A673 (cell line): ENCODE data around the gene CASKIN2. TPM values are rescaled to one million over a fixed set of nuclear protein-coding genes. Genes with fewer than 3 reads are reported as not detected.

ENCODE experiments used
- BruUV-seq: library from RNA; stranded (reverse); fragments of 400-500 nt; replicated peaks from 2 replicates; lab custom pipeline; 2021; lab: Mats Ljungman, UMichigan
- CTCF ChIA-PET: fragments of 300-600 bp; sonication (Branson Sonifier 250); formaldehyde crosslinking; loops from one replicate; lab custom pipeline; 2022; ENCODE audit warnings: antibody characterized with exemption; lab: Charles Lee
- POLR2A ChIA-PET: fragments of 300-600 bp; sonication (Branson Sonifier 250); formaldehyde crosslinking; loops from one replicate; lab custom pipeline; 2022; ENCODE audit warnings: antibody characterized with exemption; ENCODE audit not compliant: low non-redundant PET; lab: Charles Lee
- DNase-seq: peaks from one replicate; pipeline ENCODE4 v3.0.0-alpha.2; 2015; ENCODE audit warnings: low spot score
- H3K27ac ChIP-seq: fragments of 200-600 bp; sonication (generic); 2 replicates; pipeline ENCODE4 v1.5.1; 2016; ENCODE audit warnings: mixed run types, low read depth, mild to moderate bottlenecking, mixed read lengths, antibody characterized with exemption, low read length; ENCODE audit not compliant: poor library complexity, severe bottlenecking
- H3K27me3 ChIP-seq: fragments of 200-600 bp; sonication (generic); replicated peaks from 2 replicates; pipeline ENCODE4 v1.6.1; 2017; ENCODE audit warnings: mixed run types, low read depth, mild to moderate bottlenecking, mixed read lengths, antibody characterized with exemption, low read length; ENCODE audit not compliant: insufficient read depth, poor library complexity
- H3K36me3 ChIP-seq: fragments of 200-600 bp; sonication (generic); 2 replicates; pipeline ENCODE4 v1.6.1; 2016; ENCODE audit warnings: mixed run types, mild to moderate bottlenecking, mixed read lengths, antibody characterized with exemption, low read length; ENCODE audit not compliant: insufficient read depth, poor library complexity, severe bottlenecking
- H3K4me1 ChIP-seq: fragments of 200-600 bp; sonication (generic); 2 replicates; pipeline ENCODE4 v1.6.1; 2017; ENCODE audit warnings: mixed run types, mild to moderate bottlenecking, mixed read lengths, antibody characterized with exemption, low read length; ENCODE audit not compliant: insufficient read depth, poor library complexity, severe bottlenecking
- H3K4me3 ChIP-seq: fragments of 200-600 bp; sonication (generic); 2 replicates; pipeline ENCODE4 v1.5.1; 2016; ENCODE audit warnings: low read depth, mixed run types, mild to moderate bottlenecking, mixed read lengths, low read length; ENCODE audit not compliant: poor library complexity, severe bottlenecking
- H3K9me3 ChIP-seq: fragments of 200-600 bp; sonication (generic); 2 replicates; pipeline ENCODE4 v1.6.1; 2016; ENCODE audit warnings: mixed run types, low read depth, mild to moderate bottlenecking, mixed read lengths, antibody characterized with exemption, low read length; ENCODE audit not compliant: poor library complexity, severe bottlenecking
- CTCF ChIP-seq: fragments of 300-800, 200-600 bp; sonication (generic); conservative IDR thresholded peaks from 2 replicates; pipeline ENCODE4 v1.5.1; 2017; ENCODE audit warnings: low read depth, mild to moderate bottlenecking, antibody characterized with exemption, low read length, moderate library complexity, mixed read lengths
- EZH2 ChIP-seq: fragments of 200-600 bp; sonication (generic); IDR thresholded peaks from 2 replicates; pipeline ENCODE4 v1.6.1; 2017; ENCODE audit warnings: borderline replicate concordance, low read depth, mild to moderate bottlenecking, mixed read lengths, antibody characterized with exemption, low read length; ENCODE audit not compliant: poor library complexity, severe bottlenecking
- intact Hi-C: fragments of 100-400 bp; cut with micrococcal nuclease; formaldehyde crosslinking; loops from one replicate; pipeline ENCODE4 v1.10.0; 2022; ENCODE audit not compliant: unreplicated experiment
- total RNA-seq: library from RNA; stranded (reverse); gene quantifications from 2 replicates; pipeline ENCODE4 v1.2.3, GENCODE V29; 2021

The CASKIN2 gene
- total RNA-seq, 1 experiment from 2014 or later = 32.6 TPM

GRCh38 chr17:75498039-75498725 is 17.2 kb downstream of the CASKIN2 start:
- CTCF ChIA-PET = no interaction called here
- peaks cover 37% of the 10 kb centered on the region for H3K36me3 ChIP-seq
- H3K9me3 ChIP-seq = no peaks in the 10 kb centered on the region
- no peaks in the 10 kb centered on the region for H3K4me1 ChIP-seq
- H3K27me3 ChIP-seq = no peaks in the 10 kb centered on the region
- no peak overlapping the region for H3K27ac ChIP-seq
- POLR2A ChIA-PET = no interaction called here
- no peak overlapping the region for H3K4me3 ChIP-seq
- no TSS peak for BruUV-seq
- TF ChIP-seq CTCF (no peak), EZH2 (no peak)
- intact Hi-C loops = no loop called here
- DNase-seq = no peak

GRCh38 chr17:75496005-75496404 is 19.3 kb downstream of the CASKIN2 start:
- no TSS peak for BruUV-seq
- POLR2A ChIA-PET = no interaction called here
- no peaks in the 10 kb centered on the region for H3K4me1 ChIP-seq
- intact Hi-C loops = no loop called here
- CTCF ChIA-PET = no interaction called here
- no peak overlapping the region for H3K4me3 ChIP-seq
- H3K9me3 ChIP-seq = no peaks in the 10 kb centered on the region
- no peak overlapping the region for H3K27ac ChIP-seq
- DNase-seq = no peak
- no peak for TF ChIP-seq EZH2
- TF ChIP-seq CTCF = no peak
- H3K36me3 ChIP-seq = peaks cover 45% of the 10 kb centered on the region
- H3K27me3 ChIP-seq = no peaks in the 10 kb centered on the region

- Histone ChIP-seq H3K4me3 (no peak overlapping the region), H3K36me3 (peaks cover 37% of the 10 kb centered on the region), H3K9me3 (no peaks in the 10 kb centered on the region), H3K27me3 (no peaks in the 10 kb centered on the region), H3K4me1 (no peaks in the 10 kb centered on the region), H3K27ac (no peak overlapping the region)
- POLR2A ChIA-PET = no interaction called here
- CTCF ChIA-PET = no interaction called here
- TF ChIP-seq EZH2 (no peak), CTCF (no peak)
- intact Hi-C loops = no loop called here
- DNase-seq = no peak
- no TSS peak for BruUV-seq
Measured at GRCh38 chr17:75494326-75494877, 20.9 kb downstream of the CASKIN2 start.
